ENCODE data around the gene TRAF2.

TRAF2 gene

DNA sequence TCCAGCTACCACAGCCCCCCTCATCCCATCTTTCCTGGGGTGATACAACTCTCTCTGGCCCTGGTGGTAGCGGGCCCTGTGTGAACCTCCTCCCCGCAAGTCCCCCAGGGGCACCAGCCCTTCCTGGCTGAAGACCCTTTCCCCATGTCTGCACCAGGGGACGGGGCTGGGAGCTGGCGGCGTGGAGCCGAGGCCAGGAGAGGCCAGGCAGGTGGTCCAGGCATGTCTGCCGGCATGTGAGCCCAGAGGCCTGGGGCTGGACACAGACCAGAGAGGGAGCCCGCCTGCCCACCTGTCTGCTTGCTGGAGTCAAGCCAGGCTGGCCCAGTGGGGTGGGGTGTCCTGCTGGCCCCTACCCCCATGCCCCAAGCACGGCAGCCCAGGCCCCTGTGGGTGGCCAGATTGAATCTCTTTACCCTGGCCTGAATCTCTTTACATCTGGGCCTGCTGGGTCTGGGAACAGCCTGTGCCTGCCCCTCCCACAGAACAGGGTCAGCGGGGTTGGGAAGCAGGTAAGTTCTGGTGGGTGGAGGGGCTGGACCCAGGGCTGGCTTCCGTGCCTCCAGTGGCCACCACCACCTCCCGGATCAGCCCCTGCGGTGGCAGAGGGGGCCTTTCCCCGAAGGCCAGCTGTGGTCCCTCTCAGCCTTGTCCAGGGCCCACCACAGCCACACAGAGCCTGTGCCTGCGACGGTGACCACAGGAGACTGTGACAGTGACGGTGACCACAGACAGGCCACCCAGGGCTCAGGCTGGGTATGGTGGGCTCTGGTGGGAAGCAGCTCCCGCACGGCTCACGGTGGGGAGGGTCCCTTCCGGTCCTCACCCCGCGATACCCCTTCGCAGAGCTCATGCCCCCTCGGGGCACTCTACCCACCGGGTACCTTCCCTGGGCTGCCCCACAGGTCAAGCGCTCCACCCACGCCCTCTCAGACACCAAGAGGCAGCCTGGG lies 72.9 kb downstream of the TRAF2 start:
- Histone ChIP-seq H3K27me3 (ENCODE audit: insufficient read depth, low read depth) (peaks cover 7% of the 10 kb centered on the region; the same call in 1 of the 2 replicates), H3K4me2 (no peak overlapping the region), H3K4me3 (IDR thresholded peaks at IDR 0.05; ENCODE audit: insufficient read depth, low read depth, low read length) (no peak overlapping the region), H3K79me2 (ENCODE audit: insufficient read depth, low read depth) (no peaks in the 10 kb centered on the region), H2AFZ (ENCODE audit: low read depth) (no peak overlapping the region), H3K36me3 (ENCODE audit: insufficient read depth) (no peaks in the 10 kb centered on the region), H3K4me1 (ENCODE audit: low read depth, poor library complexity, severe bottlenecking) (peaks cover 24% of the 10 kb centered on the region), H3K27ac (no peak overlapping the region), H3K9ac (no peak overlapping the region), H4K20me1 (ENCODE audit: insufficient read depth) (no peaks in the 10 kb centered on the region)
- TF ChIP-seq CTCF (conservative IDR thresholded peaks at IDR 0.05; ENCODE audit: low read depth, low read length), result no peak

- Histone ChIP-seq H3K4me2 (peak overlapping the region; percentile 25; the same call in 1 of the 2 replicates), H3K27ac (no peak overlapping the region)
These were observed 74.1 kb downstream of the TRAF2 start for GRCh38 chr9:136960212-136960937.

DNA sequence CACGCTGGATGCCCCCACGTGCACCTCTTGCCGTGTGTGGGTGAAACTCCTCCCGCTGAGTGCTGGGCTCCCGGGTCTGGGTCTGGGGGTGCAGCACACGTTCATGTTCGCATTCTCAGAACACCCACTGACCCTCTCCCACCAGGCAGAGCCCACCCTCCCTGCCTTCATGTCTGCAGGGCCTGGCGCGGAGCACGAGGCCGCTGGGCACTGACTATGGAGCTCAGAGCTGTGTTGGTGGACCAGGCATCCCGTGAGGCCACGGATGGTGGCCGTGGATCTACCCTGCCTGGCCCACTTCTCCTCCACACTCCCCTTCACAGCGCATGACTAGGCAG lies 74.6 kb downstream of the TRAF2 start:
- TF ChIP-seq CTCF (conservative IDR thresholded peaks at IDR 0.05; ENCODE audit: low read depth, low read length), result no peak
- no peak overlapping the region for H3K27ac ChIP-seq
- H3K36me3 ChIP-seq (ENCODE audit: insufficient read depth), result no peaks in the 10 kb centered on the region

More at GRCh38 chr9:136960212-136960937, 74.1 kb downstream of the TRAF2 start:
- no peaks in the 10 kb centered on the region for H3K36me3 ChIP-seq (ENCODE audit: insufficient read depth)
- H3K4me1 ChIP-seq (ENCODE audit: low read depth, poor library complexity, severe bottlenecking), result peaks cover 31% of the 10 kb centered on the region
- no peak overlapping the region for H3K4me3 ChIP-seq (IDR thresholded peaks at IDR 0.05; ENCODE audit: insufficient read depth, low read depth, low read length)
- H4K20me1 ChIP-seq (ENCODE audit: insufficient read depth), result no peaks in the 10 kb centered on the region
- no peak overlapping the region for H3K9ac ChIP-seq
- no peaks in the 10 kb centered on the region for H3K79me2 ChIP-seq (ENCODE audit: insufficient read depth, low read depth)
- no peak overlapping the region for H2AFZ ChIP-seq (ENCODE audit: low read depth)
- no peaks in the 10 kb centered on the region; the same call in 1 of the 2 replicates for H3K27me3 ChIP-seq (ENCODE audit: insufficient read depth, low read depth)
- no peak for TF ChIP-seq CTCF (conservative IDR thresholded peaks at IDR 0.05; ENCODE audit: low read depth, low read length)

GRCh38 chr9:136961279-136962065 lies 75.2 kb downstream of the TRAF2 start:
- Histone ChIP-seq H3K79me2 (ENCODE audit: insufficient read depth, low read depth) (no peaks in the 10 kb centered on the region), H3K27ac (no peak overlapping the region), H4K20me1 (ENCODE audit: insufficient read depth) (no peaks in the 10 kb centered on the region), H3K4me3 (IDR thresholded peaks at IDR 0.05; ENCODE audit: insufficient read depth, low read depth, low read length) (no peak overlapping the region), H3K4me2 (no peak overlapping the region), H2AFZ (ENCODE audit: low read depth) (no peak overlapping the region), H3K4me1 (ENCODE audit: low read depth, poor library complexity, severe bottlenecking) (peaks cover 41% of the 10 kb centered on the region), H3K36me3 (ENCODE audit: insufficient read depth) (no peaks in the 10 kb centered on the region), H3K27me3 (ENCODE audit: insufficient read depth, low read depth) (no peaks in the 10 kb centered on the region; the same call in 1 of the 2 replicates), H3K9ac (no peak overlapping the region)
- TF ChIP-seq CTCF (conservative IDR thresholded peaks at IDR 0.05; ENCODE audit: low read depth, low read length), result no peak

More for the DNA sequence above, 74.6 kb downstream of the TRAF2 start:
- Histone ChIP-seq H3K27me3 (ENCODE audit: insufficient read depth, low read depth) (no peaks in the 10 kb centered on the region; the same call in 1 of the 2 replicates), H2AFZ (ENCODE audit: low read depth) (no peak overlapping the region), H3K4me2 (no peak overlapping the region), H3K9ac (no peak overlapping the region), H3K79me2 (ENCODE audit: insufficient read depth, low read depth) (no peaks in the 10 kb centered on the region), H3K4me3 (IDR thresholded peaks at IDR 0.05; ENCODE audit: insufficient read depth, low read depth, low read length) (no peak overlapping the region), H4K20me1 (ENCODE audit: insufficient read depth) (no peaks in the 10 kb centered on the region), H3K4me1 (ENCODE audit: low read depth, poor library complexity, severe bottlenecking) (peaks cover 35% of the 10 kb centered on the region)
